HCT116 (cell line): ENCODE data around the gene TEX26. TPM values are rescaled to one million over a fixed set of nuclear protein-coding genes. Genes with fewer than 3 reads are reported as not detected.

ENCODE experiments used
- ATAC-seq: fragments of 200-7000 bp; cut with Tn5 transposase; 2 replicates; pipeline ENCODE4 v1.9.1; 2020; ENCODE audit warnings: mild to moderate bottlenecking, moderate library complexity
- BruUV-seq: library from RNA; stranded (reverse); fragments of 400-500 nt; replicated peaks from 2 replicates; lab custom pipeline; 2021; lab: Mats Ljungman, UMichigan
- CTCF ChIA-PET: fragments of 300-600 bp; sonication (Branson Sonifier 250); formaldehyde crosslinking; loops from one replicate; lab custom pipeline; 2021; ENCODE audit warnings: antibody characterized with exemption; lab: Charles Lee
- POLR2A ChIA-PET: fragments of 300-600, 350-600 bp; sonication (Branson Sonifier 250); formaldehyde crosslinking; loops from one replicate; lab custom pipeline; 2021; ENCODE audit warnings: antibody characterized with exemption; lab: Charles Lee
- RAD21 ChIA-PET, 2 experiments: fragments of 300-600 bp; sonication (Branson Sonifier 250); formaldehyde crosslinking; loops; one replicate each; lab custom pipeline; 2023; ENCODE audit warnings: low total read pairs in 2 of 2; ENCODE audit not compliant: uncharacterized antibody in 2 of 2, unreplicated experiment in 2 of 2, low non-redundant PET in 1 of 2; lab: Charles Lee
- DNase-seq: peaks from one replicate; pipeline ENCODE4 v3.0.0-alpha.2; 2010; ENCODE audit warnings: low read depth, low spot score
- H2AFZ ChIP-seq: fragments of 200-600 bp; shearing (Covaris generic), sonication (generic); 2 replicates; pipeline ENCODE4 v1.6.1; 2017; ENCODE audit warnings: low read depth, mixed run types, mixed read lengths, antibody characterized with exemption, low read length; ENCODE audit not compliant: poor library complexity, severe bottlenecking
- H3K27ac ChIP-seq: 2 replicates; pipeline ENCODE4 v1.5.1; 2012; ENCODE audit warnings: low read depth, low read length
- H3K27me3 ChIP-seq: fragments of 200-600 bp; sonication (generic); 2 replicates; pipeline ENCODE4 v1.6.1; 2016; ENCODE audit warnings: mixed run types, low read length, mixed read lengths; ENCODE audit not compliant: insufficient read depth
- H3K36me3 ChIP-seq, 2 experiments: fragments of 200-500 bp in 1 of 2; fragments of 200-600 bp in 1 of 2; sonication (Bioruptor generic) in 1 of 2; sonication (generic) in 1 of 2; 2 replicates each; pipeline versions ENCODE4 v1.5.1 to v1.6.1; 2014 to 2016; ENCODE audit warnings: low read length in 2 of 2, inconsistent platforms in 1 of 2, mixed read lengths in 1 of 2, mixed run types in 1 of 2; ENCODE audit not compliant: insufficient read depth in 2 of 2, control insufficient read depth in 1 of 2
- H3K4me1 ChIP-seq, 2 experiments: fragments of 200-600 bp in 1 of 2; sonication (generic) in 1 of 2; 2 replicates each; pipeline versions ENCODE4 v1.5.1 to v1.6.1; 2012 to 2017; ENCODE audit warnings: low read length in 2 of 2, inconsistent platforms in 1 of 2, mild to moderate bottlenecking in 1 of 2, mixed read lengths in 1 of 2, mixed run types in 1 of 2, moderate library complexity in 1 of 2; ENCODE audit not compliant: insufficient read depth in 2 of 2, control insufficient read depth in 1 of 2
- H3K4me2 ChIP-seq: fragments of 200-600 bp; sonication (generic); 2 replicates; pipeline ENCODE4 v1.6.1; 2017; ENCODE audit warnings: mixed run types, low read length, mixed read lengths
- H3K4me3 ChIP-seq, 2 experiments: fragments of 200-600 bp in 1 of 2; sonication (generic) in 1 of 2; replicated peaks in 1 of 2; 2 replicates each; pipeline ENCODE4 v1.5.1; 2011 to 2016; ENCODE audit warnings: low read length in 2 of 2, control low read depth in 1 of 2, low read depth in 1 of 2, mild to moderate bottlenecking in 1 of 2, mixed read lengths in 1 of 2, mixed run types in 1 of 2
- H3K79me2 ChIP-seq: fragments of 200-600 bp; sonication (generic); 2 replicates; pipeline ENCODE4 v1.6.1; 2017; ENCODE audit warnings: mild to moderate bottlenecking, mixed run types, low read length, moderate library complexity, mixed read lengths; ENCODE audit not compliant: insufficient read depth
- H3K9ac ChIP-seq: fragments of 200-600 bp; sonication (generic); 2 replicates; pipeline ENCODE4 v1.6.1; 2016; ENCODE audit warnings: low read length, mixed read lengths
- H3K9me2 ChIP-seq: fragments of 200-600 bp; sonication (generic), shearing (Covaris generic); 2 replicates; pipeline ENCODE4 v1.6.1; 2017; ENCODE audit warnings: mixed run types, mild to moderate bottlenecking, moderate library complexity; ENCODE audit not compliant: insufficient read depth
- H3K9me3 ChIP-seq, 2 experiments: fragments of 200-500 bp in 1 of 2; fragments of 200-600 bp in 1 of 2; sonication (Bioruptor generic) in 1 of 2; sonication (generic) in 1 of 2; 2 replicates each; pipeline ENCODE4 v1.6.1; 2014 to 2017; ENCODE audit warnings: low read length in 2 of 2, mixed read lengths in 2 of 2, inconsistent platforms in 1 of 2, low read depth in 1 of 2, mild to moderate bottlenecking in 1 of 2, mixed run types in 1 of 2, moderate library complexity in 1 of 2; ENCODE audit not compliant: control insufficient read depth in 1 of 2, insufficient read depth in 1 of 2
- H4K20me1 ChIP-seq: fragments of 200-600 bp; sonication (generic), shearing (Covaris generic); 2 replicates; pipeline ENCODE4 v1.6.1; 2017; ENCODE audit warnings: mixed run types, mild to moderate bottlenecking, moderate library complexity; ENCODE audit not compliant: insufficient read depth
- CBX3 ChIP-seq: IDR thresholded peaks from 2 replicates; pipeline ENCODE4 v1.6.1; 2012; ENCODE audit warnings: low read depth
- CEBPB ChIP-seq: IDR thresholded peaks from 2 replicates; pipeline ENCODE4 v1.6.1; 2012; ENCODE audit warnings: low read depth
- EGR1 ChIP-seq: IDR thresholded peaks from 2 replicates; pipeline ENCODE4 v1.6.1; 2012; ENCODE audit warnings: low read depth
- EZH2 ChIP-seq: fragments of 200-600 bp; sonication (generic); IDR thresholded peaks from 2 replicates; pipeline ENCODE4 v1.6.1; 2017; ENCODE audit warnings: antibody characterized with exemption, mixed run types
- JUND ChIP-seq: IDR thresholded peaks from 2 replicates; pipeline ENCODE4 v1.6.1; 2012
- POLR2A ChIP-seq: IDR thresholded peaks from 2 replicates; pipeline ENCODE4 v1.7.0; 2011; ENCODE audit warnings: borderline replicate concordance; ENCODE audit not compliant: insufficient read depth, insufficient read length; ENCODE audit errors: extremely low read depth
- POLR2AphosphoS5 ChIP-seq: IDR thresholded peaks from 2 replicates; pipeline ENCODE4 v1.6.1; 2011; ENCODE audit warnings: mild to moderate bottlenecking, low read depth, low read length, moderate library complexity
- SRF ChIP-seq: IDR thresholded peaks from 2 replicates; pipeline ENCODE4 v1.6.1; 2012; ENCODE audit warnings: low read depth
- TCF7L2 ChIP-seq: IDR thresholded peaks from 2 replicates; pipeline ENCODE4 v1.7.0; 2011; ENCODE audit warnings: borderline replicate concordance, inconsistent platforms; ENCODE audit not compliant: insufficient read depth, insufficient read length; ENCODE audit errors: extremely low read depth
- intact Hi-C: fragments of 100-400 bp; cut with micrococcal nuclease; formaldehyde crosslinking; loops from 2 replicates; pipeline ENCODE4 v1.10.0; 2022
- total RNA-seq: library from RNA; stranded (reverse); gene quantifications from one replicate; pipeline ENCODE4 v1.2.1, GENCODE V29; 2021; ENCODE audit not compliant: unreplicated experiment
- TF ChIP-seq, protein P1 (sequence below): IDR thresholded peaks from 2 replicates; pipeline ENCODE4 v1.6.1; 2012
- TF ChIP-seq, protein P2 (sequence below): IDR thresholded peaks from 2 replicates; pipeline ENCODE4 v1.6.1; 2011; ENCODE audit warnings: mild to moderate bottlenecking, low read length, moderate library complexity; ENCODE audit not compliant: insufficient replicate concordance; ENCODE audit errors: extremely low read depth
- TF ChIP-seq, protein P3 (sequence below): IDR thresholded peaks from 2 replicates; pipeline ENCODE4 v1.6.1; 2012

Gene TEX26
- total RNA-seq, 1 experiment from 2014 or later, result not detected

DNA sequence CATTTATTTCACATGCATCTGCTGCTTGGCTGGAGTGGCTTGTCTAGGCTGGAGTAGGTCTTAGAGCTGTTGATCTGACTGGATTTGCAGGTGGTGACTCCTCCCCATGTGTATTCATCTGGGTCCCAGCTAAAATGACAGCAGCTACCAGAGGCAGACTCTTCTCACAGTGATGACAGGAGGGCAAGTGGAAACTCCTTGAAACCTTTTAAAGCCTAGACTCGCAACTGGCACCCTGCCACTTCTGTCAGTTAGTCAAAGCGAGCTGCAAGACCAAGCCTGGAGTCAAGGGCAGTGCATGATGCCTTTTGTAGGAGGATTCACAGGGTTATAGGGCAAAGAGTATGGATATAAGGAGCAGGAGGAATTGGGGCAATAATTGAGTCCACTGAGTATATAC lies 65.2 kb downstream of the TEX26 start:
- TF ChIP-seq, protein P1, sequence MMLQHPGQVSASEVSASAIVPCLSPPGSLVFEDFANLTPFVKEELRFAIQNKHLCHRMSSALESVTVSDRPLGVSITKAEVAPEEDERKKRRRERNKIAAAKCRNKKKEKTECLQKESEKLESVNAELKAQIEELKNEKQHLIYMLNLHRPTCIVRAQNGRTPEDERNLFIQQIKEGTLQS, result no peak
- TF ChIP-seq CEBPB (no peak), SRF (no peak), EZH2 (no peak), TCF7L2 (no peak), EGR1 (no peak), JUND (no peak), CBX3 (no peak), POLR2AphosphoS5 (no peak), POLR2A (no peak)
- TF ChIP-seq, protein P2, sequence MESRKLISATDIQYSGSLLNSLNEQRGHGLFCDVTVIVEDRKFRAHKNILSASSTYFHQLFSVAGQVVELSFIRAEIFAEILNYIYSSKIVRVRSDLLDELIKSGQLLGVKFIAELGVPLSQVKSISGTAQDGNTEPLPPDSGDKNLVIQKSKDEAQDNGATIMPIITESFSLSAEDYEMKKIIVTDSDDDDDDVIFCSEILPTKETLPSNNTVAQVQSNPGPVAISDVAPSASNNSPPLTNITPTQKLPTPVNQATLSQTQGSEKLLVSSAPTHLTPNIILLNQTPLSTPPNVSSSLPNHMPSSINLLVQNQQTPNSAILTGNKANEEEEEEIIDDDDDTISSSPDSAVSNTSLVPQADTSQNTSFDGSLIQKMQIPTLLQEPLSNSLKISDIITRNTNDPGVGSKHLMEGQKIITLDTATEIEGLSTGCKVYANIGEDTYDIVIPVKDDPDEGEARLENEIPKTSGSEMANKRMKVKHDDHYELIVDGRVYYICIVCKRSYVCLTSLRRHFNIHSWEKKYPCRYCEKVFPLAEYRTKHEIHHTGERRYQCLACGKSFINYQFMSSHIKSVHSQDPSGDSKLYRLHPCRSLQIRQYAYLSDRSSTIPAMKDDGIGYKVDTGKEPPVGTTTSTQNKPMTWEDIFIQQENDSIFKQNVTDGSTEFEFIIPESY, result no peak
- TF ChIP-seq, protein P3, sequence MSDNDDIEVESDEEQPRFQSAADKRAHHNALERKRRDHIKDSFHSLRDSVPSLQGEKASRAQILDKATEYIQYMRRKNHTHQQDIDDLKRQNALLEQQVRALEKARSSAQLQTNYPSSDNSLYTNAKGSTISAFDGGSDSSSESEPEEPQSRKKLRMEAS, result no peak
- TF ChIP-seq, all 23 proteins: peak for 0
- Histone ChIP-seq H3K9me3 (no peaks in the 10 kb centered on the region), H3K9me2 (no peaks in the 10 kb centered on the region), H3K27me3 (no peaks in the 10 kb centered on the region), H3K79me2 (no peaks in the 10 kb centered on the region), H3K27ac (no peak overlapping the region), H4K20me1 (no peaks in the 10 kb centered on the region), H2AFZ (no peak overlapping the region), H3K4me2 (no peak overlapping the region), H3K36me3 (no peaks in the 10 kb centered on the region), H3K4me1 (peaks cover 3 to 5% of the 10 kb centered on the region in 2 experiments; a peak in 2 of 4 replicates), H3K4me3 (no peak overlapping the region), H3K9ac (no peak overlapping the region)
- BruUV-seq, result no TSS peak
- ATAC-seq, result no peak
- ChIA-PET RAD21 (no interaction called here), CTCF (interaction anchor here (3.6 kb wide), 1 partner anchor 18 kb away, joined by 14 read pairs; no protein-coding TSS in a partner anchor), POLR2A (no interaction called here)
- intact Hi-C loops, result no loop called here
- no peak for DNase-seq
